ENCODE results near the gene ZNF268. TPM values are rescaled to one million over a fixed set of nuclear protein-coding genes. Genes with fewer than 3 reads are reported as not detected.
A peak's percentile ranks its signal among the peaks of the same experiment; 100 is the strongest.

The ZNF268 gene
- total RNA-seq = 18.0 TPM

GRCh38 chr12:133181238-133181959, at the start of gene ZNF268:
ZNF268 (plus strand) TSS chr12:133181495; CDS start chr12:133181998, 503 bp downstream.
- DNase-seq (ENCODE audit: low read depth in 2 of 3, low spot score in 2 of 3) = peak; percentile 79 to 96 (median 94)

DNA sequence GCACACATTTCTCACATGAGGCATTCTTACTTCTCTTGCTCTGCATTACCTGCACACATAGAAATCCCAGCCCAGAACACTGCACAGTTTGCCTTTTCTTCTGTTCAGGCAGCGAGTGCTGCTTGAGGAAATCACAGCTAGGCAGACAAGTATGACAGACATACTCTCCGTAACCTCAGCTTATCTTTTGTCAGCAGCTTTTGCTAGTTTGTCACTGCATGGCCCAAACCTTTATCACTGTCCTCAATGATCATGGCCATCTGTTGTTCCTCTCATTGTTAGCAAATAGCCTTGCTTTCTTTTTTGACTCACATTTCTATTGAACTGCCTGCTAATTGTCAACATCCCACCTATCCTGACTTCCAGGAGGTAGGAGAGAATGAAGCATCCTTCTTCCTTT, 45.5 kb upstream of the ZNF268 start:
- no peak for DNase-seq (ENCODE audit: low read depth in 2 of 3, low spot score in 2 of 3)

- no peak for DNase-seq (ENCODE audit: low read depth in 2 of 3, low spot score in 2 of 3)
These were observed 35.3 kb upstream of the ZNF268 start for GRCh38 chr12:133145981-133146380.

GRCh38 chr12:133156125-133156690, 25.1 kb upstream of the ZNF268 start:
- DNase-seq (ENCODE audit: low read depth in 2 of 3, low spot score in 2 of 3) = no peak

- DNase-seq (ENCODE audit: low read depth in 2 of 3, low spot score in 2 of 3) = no peak
These were observed 15.5 kb upstream of the ZNF268 start for GRCh38 chr12:133165776-133166175.

DNA sequence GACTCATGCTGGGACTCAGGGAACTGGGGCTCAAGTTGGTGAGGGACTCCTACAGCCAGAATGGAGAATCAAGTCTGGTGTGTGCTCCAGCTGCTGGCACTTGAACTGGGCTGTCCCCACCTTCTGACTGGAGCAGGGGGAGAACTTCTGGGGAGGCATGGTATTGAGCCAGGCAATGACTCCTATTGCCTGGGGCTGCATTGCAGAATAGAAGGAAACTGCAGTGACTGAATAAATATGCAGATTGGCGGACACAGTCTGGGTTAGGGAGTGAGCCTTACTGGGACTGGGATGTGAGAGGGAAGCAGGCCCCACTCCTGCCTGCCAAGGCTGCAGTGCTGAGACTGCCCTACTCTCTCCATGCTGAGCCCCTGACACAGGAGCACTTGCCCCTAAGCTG, 8.8 kb upstream of the ZNF268 start:
- DNase-seq (ENCODE audit: low read depth in 2 of 3, low spot score in 2 of 3) = no peak

DNA sequence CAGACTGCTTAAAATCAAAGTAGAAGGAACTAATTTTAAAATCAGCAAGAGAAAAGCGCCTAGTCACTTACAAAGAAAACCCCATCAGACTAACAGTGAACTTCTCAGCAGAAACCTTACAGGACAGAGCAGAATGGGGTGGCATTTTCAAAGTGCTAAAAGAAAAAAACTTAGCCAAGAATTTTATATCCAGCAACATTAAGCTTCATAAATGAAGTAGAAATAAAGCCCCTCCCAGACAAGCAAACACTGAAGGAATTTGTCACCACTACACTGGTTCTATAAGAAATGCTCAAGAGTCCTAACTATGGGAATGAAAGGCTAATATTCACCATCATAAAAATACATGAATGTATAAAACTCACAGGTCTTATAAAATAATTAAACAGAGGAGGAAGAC, 6.4 kb upstream of the ZNF268 start:
- no peak for DNase-seq (ENCODE audit: low read depth in 2 of 3, low spot score in 2 of 3)

DNA sequence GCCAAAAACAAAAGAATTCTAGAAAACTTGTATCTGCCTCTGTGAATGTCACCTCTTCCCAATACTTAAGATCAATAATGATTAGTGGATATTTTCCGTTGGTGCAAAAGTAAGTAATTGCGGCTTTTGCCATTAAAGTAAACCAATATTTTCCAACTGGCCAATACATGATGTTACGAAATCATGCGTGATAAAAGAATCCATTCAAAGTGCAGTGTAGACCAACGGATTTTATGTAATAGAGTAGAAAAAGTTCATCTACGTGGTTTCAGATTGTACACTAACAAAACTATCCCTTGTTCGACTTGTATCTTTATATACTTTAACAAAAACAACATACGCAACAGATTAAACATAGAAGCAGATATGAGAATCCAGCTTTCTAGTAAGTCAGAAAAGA, 626 bp upstream of the ZNF268 start:
- DNase-seq (ENCODE audit: low read depth in 2 of 3, low spot score in 2 of 3) = no peak

GRCh38 chr12:133190176-133190575, 8.9 kb downstream of the ZNF268 start:
- DNase-seq (ENCODE audit: low read depth in 2 of 3, low spot score in 2 of 3) = no peak

- DNase-seq (ENCODE audit: low read depth in 2 of 3, low spot score in 2 of 3) = no peak
These were observed 11.6 kb downstream of the ZNF268 start for GRCh38 chr12:133192847-133193246.

- peak in 1 of 3 donors; percentile 21 for DNase-seq (ENCODE audit: low read depth in 2 of 3, low spot score in 2 of 3)
These were observed 20.6 kb downstream of the ZNF268 start for GRCh38 chr12:133201888-133202287.

- peak in 1 of 3 donors; percentile 42 for DNase-seq (ENCODE audit: low read depth in 2 of 3, low spot score in 2 of 3)
These were observed 21.4 kb downstream of the ZNF268 start for GRCh38 chr12:133202493-133203343.

- DNase-seq (ENCODE audit: low read depth in 2 of 3, low spot score in 2 of 3) = peak in 1 of 3 donors; percentile 8
These were observed 22.3 kb downstream of the ZNF268 start for GRCh38 chr12:133203344-133204263.

GRCh38 chr12:133204264-133204603, 22.9 kb downstream of the ZNF268 start:
- DNase-seq (ENCODE audit: low read depth in 2 of 3, low spot score in 2 of 3) = no peak

GRCh38 chr12:133206390-133206789, 25.1 kb downstream of the ZNF268 start:
- DNase-seq (ENCODE audit: low read depth in 2 of 3, low spot score in 2 of 3) = no peak

- DNase-seq (ENCODE audit: low read depth in 2 of 3, low spot score in 2 of 3) = no peak
These were observed 34.4 kb downstream of the ZNF268 start for GRCh38 chr12:133215724-133216123.

DNA sequence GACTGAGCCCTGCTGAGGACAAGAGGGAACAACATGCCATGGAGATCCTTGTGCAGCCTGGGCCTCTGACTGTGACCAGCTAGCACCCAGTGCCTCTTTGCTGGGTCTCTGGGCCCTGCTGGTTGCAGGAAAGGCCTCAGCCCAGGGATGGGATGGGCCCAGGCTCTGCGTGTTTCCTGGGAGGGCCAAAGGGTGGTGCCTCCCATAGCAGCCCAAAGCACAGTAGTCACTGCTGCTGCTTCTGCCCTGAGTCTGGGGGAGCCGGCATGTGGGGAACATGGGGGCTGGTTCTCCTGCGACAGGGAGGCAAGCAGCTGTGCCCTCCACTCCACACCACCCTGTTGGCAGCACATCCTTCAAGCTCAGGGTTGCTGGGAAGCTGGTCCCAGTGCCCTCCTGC, 35.9 kb downstream of the ZNF268 start:
- no peak for DNase-seq (ENCODE audit: low read depth in 2 of 3, low spot score in 2 of 3)

DNA sequence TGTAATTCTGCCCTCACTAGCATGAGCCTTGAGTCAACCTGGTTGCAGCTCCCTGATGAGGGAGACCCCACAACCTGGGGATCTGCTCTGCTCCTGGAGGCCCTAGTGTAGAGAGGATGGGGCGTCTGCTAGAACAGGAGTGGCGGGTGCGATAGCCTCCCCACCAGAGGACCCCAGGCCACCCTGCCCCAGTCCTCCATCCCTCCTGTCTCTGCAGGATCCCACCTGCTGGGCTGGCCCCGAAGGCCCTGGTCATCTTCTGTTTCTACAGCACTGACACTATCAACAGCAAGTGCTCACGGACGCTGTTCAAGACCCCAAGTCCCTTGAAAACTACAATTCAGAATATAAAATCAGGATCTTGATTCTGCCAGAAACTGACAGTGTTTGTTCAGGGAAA, 39.2 kb downstream of the ZNF268 start:
- no peak for DNase-seq (ENCODE audit: low read depth in 2 of 3, low spot score in 2 of 3)

GRCh38 chr12:133221241-133221640, 39.9 kb downstream of the ZNF268 start:
- no peak for DNase-seq (ENCODE audit: low read depth in 2 of 3, low spot score in 2 of 3)

DNA sequence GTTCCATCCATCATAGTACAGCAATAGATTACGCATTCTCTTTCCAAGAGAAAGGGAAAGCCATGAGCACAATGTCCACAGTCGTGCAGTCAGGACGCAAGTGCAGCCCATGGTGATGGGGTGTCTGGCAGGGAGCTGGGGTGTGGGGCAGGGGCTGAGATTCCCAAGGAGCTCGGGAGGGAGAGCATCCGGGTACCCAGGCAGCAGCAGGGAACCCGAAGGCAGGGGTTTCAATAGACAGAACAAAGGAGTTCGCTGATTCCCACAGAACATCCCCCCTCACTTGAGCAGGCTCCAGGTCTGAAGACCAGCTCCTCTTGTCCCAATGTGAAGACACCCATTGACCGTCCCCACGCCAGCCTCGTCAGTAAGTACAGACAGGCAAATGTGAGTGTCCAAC, 40.9 kb downstream of the ZNF268 start:
- DNase-seq (ENCODE audit: low read depth in 2 of 3, low spot score in 2 of 3) = no peak

GRCh38 chr12:133225527-133225926, 44.2 kb downstream of the ZNF268 start:
- no peak for DNase-seq (ENCODE audit: low read depth in 2 of 3, low spot score in 2 of 3)

All from hematopoietic multipotent progenitor cell (in vitro differentiated cells).